Endodermal cell (in vitro differentiated cells): ENCODE measurements around the gene THRA. TPM values are rescaled to one million over a fixed set of nuclear protein-coding genes. Genes with fewer than 3 reads are reported as not detected.

Source experiments
- DNase-seq: peaks from one replicate; pipeline ENCODE4 v3.0.0-alpha.2; 2017
- H3K27ac ChIP-seq: 2 replicates; pipeline ENCODE4 v1.5.1; 2013; ENCODE audit warnings: mild to moderate bottlenecking, low read depth, low read length, moderate library complexity
- H3K27me3 ChIP-seq: 2 replicates; pipeline ENCODE4 v1.6.1; 2013; ENCODE audit warnings: mild to moderate bottlenecking, low read length, moderate library complexity; ENCODE audit not compliant: insufficient read depth, control insufficient read depth, poor library complexity, severe bottlenecking
- H3K36me3 ChIP-seq: 2 replicates; pipeline ENCODE4 v1.7.0; 2013; ENCODE audit warnings: mild to moderate bottlenecking, low read length, moderate library complexity; ENCODE audit not compliant: control insufficient read depth, insufficient read depth
- H3K4me1 ChIP-seq: one replicate; pipeline ENCODE4 v1.7.0; 2013; ENCODE audit warnings: low read length; ENCODE audit not compliant: control insufficient read depth, insufficient read depth
- H3K4me3 ChIP-seq: 2 replicates; pipeline ENCODE4 v1.5.1; 2013; ENCODE audit warnings: mild to moderate bottlenecking, low read length, moderate library complexity
- H3K9ac ChIP-seq: 2 replicates; pipeline ENCODE4 v1.6.1; 2013; ENCODE audit warnings: mild to moderate bottlenecking, low read length, moderate library complexity; ENCODE audit not compliant: poor library complexity, severe bottlenecking; ENCODE audit errors: extremely low read depth
- H3K9me3 ChIP-seq: 2 replicates; pipeline ENCODE4 v1.6.1; 2013; ENCODE audit warnings: mild to moderate bottlenecking, low read length, moderate library complexity; ENCODE audit not compliant: control insufficient read depth
- H3K27ac Mint-ChIP-seq: 2 replicates; pipeline ENCODE4 v1.8.0; 2020; ENCODE audit warnings: mixed read lengths
- H3K27me3 Mint-ChIP-seq: 2 replicates; pipeline ENCODE4 v1.8.0; 2021; ENCODE audit warnings: mild to moderate bottlenecking, mixed read lengths; ENCODE audit not compliant: insufficient read depth
- H3K36me3 Mint-ChIP-seq: 2 replicates; pipeline ENCODE4 v1.8.0; 2020; ENCODE audit warnings: low read depth, mixed read lengths
- H3K4me1 Mint-ChIP-seq: 2 replicates; pipeline ENCODE4 v1.8.0; 2020; ENCODE audit warnings: mixed read lengths
- H3K4me3 Mint-ChIP-seq: 2 replicates; pipeline ENCODE4 v1.8.0; 2020; ENCODE audit warnings: mild to moderate bottlenecking, moderate library complexity, mixed read lengths
- H3K9me3 Mint-ChIP-seq: 2 replicates; pipeline ENCODE4 v1.8.0; 2020; ENCODE audit warnings: mild to moderate bottlenecking, mixed read lengths
- WGBS, 2 experiments: methylation state at CpG; one replicate each; pipeline versions ENCODE4 v1.1.5 to v1.1.7; 2013; ENCODE audit warnings: missing lambda C conversion rate in 2 of 2, mixed read lengths in 1 of 2; ENCODE audit not compliant: insufficient coverage in 1 of 2, insufficient read length in 1 of 2; 5-methylcytosine and 5-hydroxymethylcytosine counted together
- total RNA-seq, 2 donors: library from RNA; stranded (reverse); fragmentation: NEBNext Ultra II Directional in 1 of 2; extraction: Animal tissue kit (Norgen Biotek cat#: 25700) in 1 of 2; gene quantifications; 2 replicates in 1 of 2; 3 replicates in 1 of 2; pipeline ENCODE4 v1.2.1, GENCODE V29; 2021
- TF ChIP-seq, protein P1 (sequence below): fragments of 200-600 bp; sonication (generic); conservative IDR thresholded peaks from 2 replicates; pipeline ENCODE4 v1.5.0; 2021; ENCODE audit warnings: antibody characterized with exemption, mild to moderate bottlenecking

THRA gene
- total RNA-seq, 2 donors from 2014 or later = 12.7 to 14.4 TPM

DNA sequence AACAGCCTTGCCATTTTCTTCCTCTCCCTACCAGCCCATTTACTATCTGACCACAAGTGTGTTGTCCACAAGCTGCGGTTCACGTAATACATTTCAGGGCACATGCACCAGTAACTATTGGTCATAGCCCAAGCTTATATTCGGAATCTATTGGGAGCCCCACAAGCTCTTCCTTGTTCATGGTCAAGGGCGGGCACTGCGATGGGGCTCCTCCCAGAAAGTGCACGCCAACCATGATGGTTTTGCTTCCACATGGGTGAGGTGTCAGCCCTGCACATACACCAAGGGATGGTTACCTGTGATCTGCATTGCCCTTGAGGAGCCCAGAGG is 12.1 kb downstream of the THRA start:
- Mint-ChIP-seq H3K27me3 (no peaks in the 10 kb centered on the region), H3K4me3 (no peak overlapping the region), H3K4me1 (peaks cover 54% of the 10 kb centered on the region), H3K9me3 (no peaks in the 10 kb centered on the region), H3K27ac (no peak overlapping the region), H3K36me3 (peaks cover 6% of the 10 kb centered on the region)
- peaks cover 47% of the 10 kb centered on the region for H3K4me1 ChIP-seq
- H3K27ac ChIP-seq = peak overlapping the region; percentile 29
- WGBS, 2 experiments = 93 to 100% methylated on average over 6 of the region's 6 CpGs
- H3K9ac ChIP-seq = no peak overlapping the region
- H3K9me3 ChIP-seq = no peaks in the 10 kb centered on the region
- H3K4me3 ChIP-seq = no peak overlapping the region
- no peak for DNase-seq
- TF ChIP-seq, protein P1, sequence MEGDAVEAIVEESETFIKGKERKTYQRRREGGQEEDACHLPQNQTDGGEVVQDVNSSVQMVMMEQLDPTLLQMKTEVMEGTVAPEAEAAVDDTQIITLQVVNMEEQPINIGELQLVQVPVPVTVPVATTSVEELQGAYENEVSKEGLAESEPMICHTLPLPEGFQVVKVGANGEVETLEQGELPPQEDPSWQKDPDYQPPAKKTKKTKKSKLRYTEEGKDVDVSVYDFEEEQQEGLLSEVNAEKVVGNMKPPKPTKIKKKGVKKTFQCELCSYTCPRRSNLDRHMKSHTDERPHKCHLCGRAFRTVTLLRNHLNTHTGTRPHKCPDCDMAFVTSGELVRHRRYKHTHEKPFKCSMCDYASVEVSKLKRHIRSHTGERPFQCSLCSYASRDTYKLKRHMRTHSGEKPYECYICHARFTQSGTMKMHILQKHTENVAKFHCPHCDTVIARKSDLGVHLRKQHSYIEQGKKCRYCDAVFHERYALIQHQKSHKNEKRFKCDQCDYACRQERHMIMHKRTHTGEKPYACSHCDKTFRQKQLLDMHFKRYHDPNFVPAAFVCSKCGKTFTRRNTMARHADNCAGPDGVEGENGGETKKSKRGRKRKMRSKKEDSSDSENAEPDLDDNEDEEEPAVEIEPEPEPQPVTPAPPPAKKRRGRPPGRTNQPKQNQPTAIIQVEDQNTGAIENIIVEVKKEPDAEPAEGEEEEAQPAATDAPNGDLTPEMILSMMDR = no peak
- no peaks in the 10 kb centered on the region for H3K36me3 ChIP-seq
- no peaks in the 10 kb centered on the region for H3K27me3 ChIP-seq

DNA sequence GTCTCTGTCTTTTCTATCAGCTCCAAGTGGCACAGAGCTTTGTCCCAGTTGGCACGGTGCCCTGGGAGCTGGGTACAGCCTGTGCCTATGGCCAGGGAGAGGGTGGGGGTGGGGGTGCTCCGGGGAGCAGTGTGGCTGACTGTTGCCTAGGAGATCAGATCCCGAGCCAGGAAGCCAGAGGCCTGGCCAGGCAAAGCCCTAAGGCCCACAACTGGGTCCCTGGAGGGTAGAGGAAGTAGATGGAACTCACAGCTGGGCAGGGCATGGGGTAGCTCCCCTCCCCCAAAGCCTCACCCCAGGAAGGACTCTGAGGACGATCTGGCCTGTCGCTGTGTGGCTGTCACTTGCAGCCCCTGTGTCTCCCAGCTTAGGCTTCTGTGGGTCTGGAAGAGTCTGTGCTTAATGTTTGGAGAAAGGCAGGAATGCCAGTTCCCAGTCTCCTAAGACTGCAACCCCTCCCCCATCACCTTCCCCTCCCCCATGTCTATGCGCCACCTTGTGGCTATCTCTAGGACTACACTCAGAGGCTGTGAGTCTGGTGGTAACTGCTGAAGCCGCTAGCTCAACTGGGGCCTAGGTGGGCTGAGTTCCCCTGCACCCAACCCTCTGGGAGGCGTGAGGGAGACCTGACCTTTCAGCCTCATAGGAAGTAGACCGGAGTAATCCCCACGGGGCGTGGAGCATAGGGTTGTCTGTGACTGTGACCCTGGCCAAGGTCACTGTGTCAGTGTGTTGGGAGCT is 12.6 kb downstream of the THRA start:
- peak overlapping the region; percentile 16 for H3K4me3 Mint-ChIP-seq
- H3K36me3 Mint-ChIP-seq = peaks cover 6% of the 10 kb centered on the region
- H3K27ac Mint-ChIP-seq = peak overlapping the region; percentile 81
- H3K9me3 Mint-ChIP-seq = no peaks in the 10 kb centered on the region
- Histone ChIP-seq H3K27me3 (no peaks in the 10 kb centered on the region), H3K4me1 (peaks cover 44% of the 10 kb centered on the region), H3K9me3 (no peaks in the 10 kb centered on the region), H3K9ac (no peak overlapping the region), H3K4me3 (no peak overlapping the region), H3K36me3 (no peaks in the 10 kb centered on the region), H3K27ac (peak overlapping the region; percentile 29)
- H3K27me3 Mint-ChIP-seq = no peaks in the 10 kb centered on the region
- H3K4me1 Mint-ChIP-seq = peaks cover 51% of the 10 kb centered on the region
- 40 to 44% methylated on average over 1 to 11 of the region's 11 CpGs for WGBS, 2 experiments
- TF ChIP-seq, protein P1 = peak; percentile 91
- DNase-seq = peak; percentile 98

DNA sequence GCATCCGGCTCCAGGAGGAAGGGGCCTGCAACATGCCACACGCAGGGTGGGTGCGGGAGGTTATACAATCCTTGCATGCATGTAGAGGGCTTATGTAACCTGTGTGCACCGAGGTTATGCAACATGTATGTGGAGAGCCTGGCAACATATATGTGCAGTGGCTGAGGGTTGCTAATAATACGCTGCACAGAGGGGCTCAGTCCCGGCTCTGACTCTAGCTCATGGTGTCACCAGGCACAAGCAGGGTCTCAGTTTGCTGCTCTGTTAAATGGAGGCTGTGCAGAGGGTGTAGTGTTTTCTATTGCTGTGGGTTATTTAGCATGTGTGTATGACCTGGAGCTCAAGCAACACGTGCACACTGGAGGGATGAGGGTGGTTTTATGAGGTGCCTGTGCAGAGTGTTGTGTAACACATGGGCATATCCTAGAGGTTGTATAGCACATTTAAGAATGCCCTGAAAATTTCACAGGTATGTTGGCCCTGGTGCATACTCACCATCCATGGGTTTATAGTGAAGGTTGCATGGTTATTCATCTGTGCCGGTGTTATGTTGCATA is 13.3 kb downstream of the THRA start:
- H3K36me3 ChIP-seq = no peaks in the 10 kb centered on the region
- Mint-ChIP-seq H3K4me1 (peaks cover 47% of the 10 kb centered on the region), H3K9me3 (no peaks in the 10 kb centered on the region), H3K27ac (peak overlapping the region; percentile 81), H3K36me3 (peaks cover 9% of the 10 kb centered on the region), H3K27me3 (no peaks in the 10 kb centered on the region), H3K4me3 (peak overlapping the region; percentile 16)
- H3K27me3 ChIP-seq = no peaks in the 10 kb centered on the region
- H3K4me3 ChIP-seq = peak overlapping the region; percentile 23
- WGBS, 2 experiments = 89 to 92% methylated on average over 8 of the region's 8 CpGs
- TF ChIP-seq, protein P1 = no peak
- H3K9me3 ChIP-seq = no peaks in the 10 kb centered on the region
- peaks cover 41% of the 10 kb centered on the region for H3K4me1 ChIP-seq
- DNase-seq = no peak
- no peak overlapping the region for H3K9ac ChIP-seq
- H3K27ac ChIP-seq = no peak overlapping the region
